HepG2 (cell line): ENCODE data around the gene TCAP. TPM values are rescaled to one million over a fixed set of nuclear protein-coding genes. Genes with fewer than 3 reads are reported as not detected.
A peak's percentile ranks its signal among the peaks of the same experiment; 100 is the strongest.

ENCODE experiments used
- BRCA1 ChIP-seq: sonication (generic); formaldehyde crosslinking; IDR thresholded peaks from 2 replicates; pipeline ENCODE4 v1.4.0; 2020; ENCODE audit warnings: missing genetic modification reagents
- HDAC6 ChIP-seq: fragments of 200-600 bp; sonication (generic); IDR thresholded peaks from 2 replicates; pipeline ENCODE4 v1.7.0; 2017; ENCODE audit warnings: mild to moderate bottlenecking, antibody characterized with exemption, low read length, low read depth
- KAT7 ChIP-seq: IDR thresholded peaks from 2 replicates; pipeline ENCODE4 v1.6.1; 2018; ENCODE audit warnings: borderline replicate concordance, missing compliant biosample characterization
- MAX ChIP-seq: IDR thresholded peaks from 2 replicates; pipeline ENCODE4 v1.6.1; 2012; ENCODE audit warnings: inconsistent platforms
- MIXL1 ChIP-seq: IDR thresholded peaks from 2 replicates; pipeline ENCODE4 v1.6.1; 2016
- PHB2 ChIP-seq: fragments of 450-650 bp; IDR thresholded peaks from 2 replicates; pipeline ENCODE4 v1.6.1; 2018; ENCODE audit not compliant: partially characterized antibody
- PHF8 ChIP-seq: sonication (generic); formaldehyde crosslinking; IDR thresholded peaks from 2 replicates; pipeline ENCODE4 v1.5.0; 2020; ENCODE audit warnings: missing genetic modification reagents
- RAD21 ChIP-seq: fragments of 450-650 bp; formaldehyde crosslinking; IDR thresholded peaks from 2 replicates; pipeline ENCODE4 v1.5.0; 2020; ENCODE audit warnings: mild to moderate bottlenecking
- SP5 ChIP-seq: IDR thresholded peaks from 2 replicates; pipeline ENCODE4 v1.6.1; 2016; ENCODE audit warnings: low read depth, borderline replicate concordance
- TARDBP ChIP-seq: sonication (generic); formaldehyde crosslinking; IDR thresholded peaks from 2 replicates; pipeline ENCODE4 v1.8.0; 2022; ENCODE audit warnings: mild to moderate bottlenecking, missing genetic modification reagents
- ZNF264 ChIP-seq: sonication (generic); formaldehyde crosslinking; IDR thresholded peaks from 2 replicates; pipeline ENCODE4 v1.4.0; 2020; ENCODE audit warnings: missing genetic modification reagents
- ZNF282 ChIP-seq: fragments of 450-650 bp; IDR thresholded peaks from 2 replicates; pipeline ENCODE4 v1.6.1; 2018; ENCODE audit not compliant: partially characterized antibody
- ZNF878 ChIP-seq: sonication (generic); formaldehyde crosslinking; IDR thresholded peaks from 2 replicates; pipeline ENCODE4 v1.8.1; 2023; ENCODE audit warnings: mild to moderate bottlenecking, missing genetic modification reagents, moderate library complexity
- ZSCAN20 ChIP-seq: sonication (generic); formaldehyde crosslinking; IDR thresholded peaks from 2 replicates; pipeline ENCODE4 v1.4.0; 2020; ENCODE audit warnings: missing genetic modification reagents, mild to moderate bottlenecking, borderline replicate concordance
- polyA plus RNA-seq, 8 experiments: library from polyadenylated mRNA; depleted of rRNA in 3 of 8; stranded (reverse) in 7 of 8; unstranded in 1 of 8; fragments of >200 nt; fragmentation: Illumina TruSeq in 4 of 8; extraction: Trizol in 4 of 8; gene quantifications; 2 replicates each; pipeline versions ENCODE4 v1.2.1 to v1.2.3, GENCODE V29; 2011 to 2016; ENCODE audit warnings: low read depth in 4 of 8, missing spikeins in 1 of 8, mixed read lengths in 1 of 8; ENCODE audit not compliant: insufficient read depth in 1 of 8
- total RNA-seq, 5 experiments: library from RNA; depleted of rRNA; stranded (reverse); fragments of >200 nt; fragmentation: Illumina TruSeq; extraction: Trizol; gene quantifications; 2 replicates each; pipeline ENCODE4 v1.2.3, GENCODE V29; 2016; ENCODE audit warnings: low read depth in 1 of 5
- TF ChIP-seq, protein P1 (sequence below): sonication (generic); formaldehyde crosslinking; IDR thresholded peaks from 2 replicates; pipeline ENCODE4 v1.8.0; 2022; ENCODE audit warnings: mild to moderate bottlenecking, missing genetic modification reagents, moderate library complexity
- TF ChIP-seq, protein P2 (sequence below): sonication (generic); formaldehyde crosslinking; conservative IDR thresholded peaks from 2 replicates; pipeline ENCODE4 v1.8.0; 2022; ENCODE audit warnings: low read depth, missing genetic modification reagents
- TF ChIP-seq, protein P3 (sequence below): sonication (generic); formaldehyde crosslinking; IDR thresholded peaks from 2 replicates; pipeline ENCODE4 v1.8.0; 2022; ENCODE audit warnings: mild to moderate bottlenecking, missing genetic modification reagents, borderline replicate concordance
- TF ChIP-seq, protein P4 (sequence below): sonication (generic); formaldehyde crosslinking; IDR thresholded peaks from 2 replicates; pipeline ENCODE4; 2020; ENCODE audit warnings: missing genetic modification reagents, mild to moderate bottlenecking, borderline replicate concordance
- TF ChIP-seq, protein P5 (sequence below): sonication (generic); formaldehyde crosslinking; IDR thresholded peaks from 2 replicates; pipeline ENCODE4 v1.4.0; 2020; ENCODE audit warnings: mild to moderate bottlenecking, missing genetic modification reagents

Gene TCAP
- total and polyA plus RNA-seq, 2 of the 13 experiments (the other 11 are each of a cell fraction or from before 2014, with no cell fraction given), result 0.24 to 0.65 TPM

DNA sequence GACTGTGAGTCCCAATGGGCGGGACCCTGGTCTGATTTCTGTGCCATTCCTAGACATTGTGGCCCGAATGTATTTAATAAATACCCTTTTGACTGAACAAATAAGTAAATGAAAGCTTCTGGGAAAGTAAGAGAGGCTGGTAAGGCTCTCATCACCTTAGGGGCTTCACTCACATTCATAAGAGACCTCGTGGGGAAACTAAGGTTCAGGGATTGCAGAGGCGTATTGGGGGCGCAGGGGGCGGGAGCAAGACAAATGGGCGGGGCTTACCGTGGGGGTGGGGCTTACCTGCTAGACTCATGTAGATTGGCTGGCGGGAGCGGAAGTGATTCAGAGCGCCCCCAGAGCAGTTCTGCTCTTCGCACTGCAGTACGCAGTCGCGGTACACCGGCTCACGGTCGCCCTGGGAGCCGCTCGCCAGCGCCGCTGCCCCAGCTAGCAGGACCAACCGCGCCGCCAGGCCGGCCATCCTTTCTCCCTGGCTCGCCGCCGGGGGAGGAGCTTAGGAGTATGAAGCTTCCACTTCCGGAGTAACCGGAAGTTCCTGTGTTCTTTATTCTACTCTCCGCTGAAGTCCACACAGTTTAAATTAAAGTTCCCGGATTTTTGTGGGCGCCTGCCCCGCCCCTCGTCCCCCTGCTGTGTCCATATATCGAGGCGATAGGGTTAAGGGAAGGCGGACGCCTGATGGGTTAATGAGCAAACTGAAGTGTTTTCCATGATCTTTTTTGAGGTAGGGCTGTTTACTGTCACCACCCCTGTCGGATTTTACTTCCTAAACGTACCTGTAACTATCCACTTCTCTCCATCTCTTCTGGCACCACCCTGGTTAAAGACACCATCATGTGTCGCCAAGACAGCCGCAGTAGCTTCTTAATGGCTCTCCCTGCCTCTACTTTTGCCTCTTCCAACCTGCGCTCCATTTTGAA lies 22.7 kb downstream of the TCAP start, which contains the start of gene PGAP3 (continued):
- TF ChIP-seq HDAC6 (no peak), BRCA1 (CRISPR knock-in tag) (0 out of 2 replicates have a peak, but pooled peaks have one; percentile 12), PHF8 (CRISPR knock-in tag) (peak; percentile 71), RAD21 (CRISPR knock-in tag) (peak; percentile 54; the same call in 1 of the 2 replicates), MIXL1 (CRISPR knock-in tag) (peak; percentile 46), MAX (peak; percentile 78), ZNF282 (no peak), ZNF264 (CRISPR knock-in tag) (peak; percentile 61; the same call in 1 of the 2 replicates), ZNF878 (no peak), SP5 (CRISPR knock-in tag) (peak; percentile 74), TARDBP (CRISPR knock-in tag) (peak; percentile 60; the same call in 1 of the 2 replicates), ZSCAN20 (CRISPR knock-in tag) (peak; percentile 62; the same call in 1 of the 2 replicates), KAT7 (CRISPR knock-in tag) (no peak; the same call in 1 of the 2 replicates), PHB2 (no peak)
- TF ChIP-seq, protein P1, sequence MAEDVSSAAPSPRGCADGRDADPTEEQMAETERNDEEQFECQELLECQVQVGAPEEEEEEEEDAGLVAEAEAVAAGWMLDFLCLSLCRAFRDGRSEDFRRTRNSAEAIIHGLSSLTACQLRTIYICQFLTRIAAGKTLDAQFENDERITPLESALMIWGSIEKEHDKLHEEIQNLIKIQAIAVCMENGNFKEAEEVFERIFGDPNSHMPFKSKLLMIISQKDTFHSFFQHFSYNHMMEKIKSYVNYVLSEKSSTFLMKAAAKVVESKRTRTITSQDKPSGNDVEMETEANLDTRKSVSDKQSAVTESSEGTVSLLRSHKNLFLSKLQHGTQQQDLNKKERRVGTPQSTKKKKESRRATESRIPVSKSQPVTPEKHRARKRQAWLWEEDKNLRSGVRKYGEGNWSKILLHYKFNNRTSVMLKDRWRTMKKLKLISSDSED, result no peak
- TF ChIP-seq, protein P2, sequence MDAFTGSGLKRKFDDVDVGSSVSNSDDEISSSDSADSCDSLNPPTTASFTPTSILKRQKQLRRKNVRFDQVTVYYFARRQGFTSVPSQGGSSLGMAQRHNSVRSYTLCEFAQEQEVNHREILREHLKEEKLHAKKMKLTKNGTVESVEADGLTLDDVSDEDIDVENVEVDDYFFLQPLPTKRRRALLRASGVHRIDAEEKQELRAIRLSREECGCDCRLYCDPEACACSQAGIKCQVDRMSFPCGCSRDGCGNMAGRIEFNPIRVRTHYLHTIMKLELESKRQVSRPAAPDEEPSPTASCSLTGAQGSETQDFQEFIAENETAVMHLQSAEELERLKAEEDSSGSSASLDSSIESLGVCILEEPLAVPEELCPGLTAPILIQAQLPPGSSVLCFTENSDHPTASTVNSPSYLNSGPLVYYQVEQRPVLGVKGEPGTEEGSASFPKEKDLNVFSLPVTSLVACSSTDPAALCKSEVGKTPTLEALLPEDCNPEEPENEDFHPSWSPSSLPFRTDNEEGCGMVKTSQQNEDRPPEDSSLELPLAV (CRISPR knock-in tag), result no peak
- TF ChIP-seq, protein P3, sequence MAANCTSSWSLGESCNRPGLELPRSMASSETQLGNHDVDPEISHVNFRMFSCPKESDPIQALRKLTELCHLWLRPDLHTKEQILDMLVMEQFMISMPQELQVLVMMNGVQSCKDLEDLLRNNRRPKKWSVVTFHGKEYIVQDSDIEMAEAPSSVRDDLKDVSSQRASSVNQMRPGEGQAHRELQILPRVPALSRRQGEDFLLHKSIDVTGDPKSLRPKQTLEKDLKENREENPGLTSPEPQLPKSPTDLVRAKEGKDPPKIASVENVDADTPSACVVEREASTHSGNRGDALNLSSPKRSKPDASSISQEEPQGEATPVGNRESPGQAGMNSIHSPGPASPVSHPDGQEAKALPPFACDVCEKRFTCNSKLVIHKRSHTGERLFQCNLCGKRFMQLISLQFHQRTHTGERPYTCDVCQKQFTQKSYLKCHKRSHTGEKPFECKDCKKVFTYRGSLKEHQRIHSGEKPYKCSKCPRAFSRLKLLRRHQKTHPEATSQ (CRISPR knock-in tag), result no peak; the same call in 1 of the 2 replicates
- TF ChIP-seq, protein P4, sequence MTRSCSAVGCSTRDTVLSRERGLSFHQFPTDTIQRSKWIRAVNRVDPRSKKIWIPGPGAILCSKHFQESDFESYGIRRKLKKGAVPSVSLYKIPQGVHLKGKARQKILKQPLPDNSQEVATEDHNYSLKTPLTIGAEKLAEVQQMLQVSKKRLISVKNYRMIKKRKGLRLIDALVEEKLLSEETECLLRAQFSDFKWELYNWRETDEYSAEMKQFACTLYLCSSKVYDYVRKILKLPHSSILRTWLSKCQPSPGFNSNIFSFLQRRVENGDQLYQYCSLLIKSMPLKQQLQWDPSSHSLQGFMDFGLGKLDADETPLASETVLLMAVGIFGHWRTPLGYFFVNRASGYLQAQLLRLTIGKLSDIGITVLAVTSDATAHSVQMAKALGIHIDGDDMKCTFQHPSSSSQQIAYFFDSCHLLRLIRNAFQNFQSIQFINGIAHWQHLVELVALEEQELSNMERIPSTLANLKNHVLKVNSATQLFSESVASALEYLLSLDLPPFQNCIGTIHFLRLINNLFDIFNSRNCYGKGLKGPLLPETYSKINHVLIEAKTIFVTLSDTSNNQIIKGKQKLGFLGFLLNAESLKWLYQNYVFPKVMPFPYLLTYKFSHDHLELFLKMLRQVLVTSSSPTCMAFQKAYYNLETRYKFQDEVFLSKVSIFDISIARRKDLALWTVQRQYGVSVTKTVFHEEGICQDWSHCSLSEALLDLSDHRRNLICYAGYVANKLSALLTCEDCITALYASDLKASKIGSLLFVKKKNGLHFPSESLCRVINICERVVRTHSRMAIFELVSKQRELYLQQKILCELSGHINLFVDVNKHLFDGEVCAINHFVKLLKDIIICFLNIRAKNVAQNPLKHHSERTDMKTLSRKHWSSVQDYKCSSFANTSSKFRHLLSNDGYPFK (CRISPR knock-in tag), result peak; percentile 79; the same call in 1 of the 2 replicates
- TF ChIP-seq, protein P5, sequence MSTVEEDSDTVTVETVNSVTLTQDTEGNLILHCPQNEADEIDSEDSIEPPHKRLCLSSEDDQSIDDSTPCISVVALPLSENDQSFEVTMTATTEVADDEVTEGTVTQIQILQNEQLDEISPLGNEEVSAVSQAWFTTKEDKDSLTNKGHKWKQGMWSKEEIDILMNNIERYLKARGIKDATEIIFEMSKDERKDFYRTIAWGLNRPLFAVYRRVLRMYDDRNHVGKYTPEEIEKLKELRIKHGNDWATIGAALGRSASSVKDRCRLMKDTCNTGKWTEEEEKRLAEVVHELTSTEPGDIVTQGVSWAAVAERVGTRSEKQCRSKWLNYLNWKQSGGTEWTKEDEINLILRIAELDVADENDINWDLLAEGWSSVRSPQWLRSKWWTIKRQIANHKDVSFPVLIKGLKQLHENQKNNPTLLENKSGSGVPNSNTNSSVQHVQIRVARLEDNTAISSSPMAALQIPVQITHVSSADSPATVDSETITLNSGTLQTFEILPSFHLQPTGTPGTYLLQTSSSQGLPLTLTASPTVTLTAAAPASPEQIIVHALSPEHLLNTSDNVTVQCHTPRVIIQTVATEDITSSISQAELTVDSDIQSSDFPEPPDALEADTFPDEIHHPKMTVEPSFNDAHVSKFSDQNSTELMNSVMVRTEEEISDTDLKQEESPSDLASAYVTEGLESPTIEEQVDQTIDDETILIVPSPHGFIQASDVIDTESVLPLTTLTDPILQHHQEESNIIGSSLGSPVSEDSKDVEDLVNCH (CRISPR knock-in tag), result no peak
